HUDEP-2 (cell line): ENCODE data around the gene ADARB2.
"Not testable (repeated sequence)": the region's sequence is repeated elsewhere in the genome, so short reads cannot be mapped to it uniquely, and the experiment has no call there.

Experiments
- DNase-seq, 76 experiments: peaks; one replicate each; lab custom pipeline; 2025; ENCODE audit not compliant: unreplicated experiment in 76 of 76; lab: John Stamatoyannopoulos, UW

ADARB2 gene

GRCh38 chr10:1404323-1405260 is 332.7 kb downstream of the ADARB2 start:
- no peak for DNase-seq

GRCh38 chr10:1403508-1404322 is 333.6 kb downstream of the ADARB2 start:
- no peak for DNase-seq

GRCh38 chr10:1402816-1403507 is 334.4 kb downstream of the ADARB2 start:
- DNase-seq: no peak

GRCh38 chr10:1402016-1402770 is 335.1 kb downstream of the ADARB2 start:
- DNase-seq: no peak

GRCh38 chr10:1401071-1401965 is 336.0 kb downstream of the ADARB2 start:
- DNase-seq: no peak

- no peak for DNase-seq
Measured at GRCh38 chr10:1400101-1401070, 336.9 kb downstream of the ADARB2 start.

- no peak for DNase-seq
Measured at GRCh38 chr10:1399431-1400100, 337.8 kb downstream of the ADARB2 start.

- no peak for DNase-seq
Measured at GRCh38 chr10:1398626-1399410, 338.5 kb downstream of the ADARB2 start.

- DNase-seq: not testable (repeated sequence)
Measured at GRCh38 chr10:1398116-1398515, 339.2 kb downstream of the ADARB2 start.

- no peak for DNase-seq
Measured at GRCh38 chr10:1396297-1396635, 341.1 kb downstream of the ADARB2 start.

GRCh38 chr10:1395481-1396296 is 341.6 kb downstream of the ADARB2 start:
- DNase-seq: no peak

- no peak for DNase-seq
Measured at GRCh38 chr10:1395025-1395480, 342.3 kb downstream of the ADARB2 start.

GRCh38 chr10:1394155-1394912 is 343.0 kb downstream of the ADARB2 start:
- DNase-seq: no peak

- DNase-seq: no peak
Measured at GRCh38 chr10:1393481-1393880, 343.8 kb downstream of the ADARB2 start.

GRCh38 chr10:1392127-1392526 is 345.2 kb downstream of the ADARB2 start:
- DNase-seq: no peak
